Measurements from ENCODE around the gene DPP10.

DNA sequence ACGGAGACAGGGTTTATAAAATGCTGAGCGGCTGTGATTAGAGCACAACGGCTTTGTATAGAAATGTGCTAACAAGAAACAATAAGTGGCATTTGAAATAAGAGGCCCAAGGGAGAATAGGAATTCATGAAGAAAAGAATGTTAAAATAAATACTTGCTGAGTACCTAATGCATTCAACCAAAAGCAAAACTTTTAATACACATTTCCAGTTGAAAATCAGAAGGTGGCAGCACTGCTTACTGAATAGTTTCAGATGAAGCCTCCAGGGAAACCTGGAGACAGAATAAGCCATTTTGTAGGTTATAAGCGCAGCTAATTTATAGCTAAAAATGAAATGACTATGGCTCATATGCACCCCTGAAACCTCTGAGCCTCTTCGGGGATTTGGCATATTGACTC, 286.6 kb downstream of the DPP10 start:
- TF ChIP-seq SP1 (IDR thresholded peaks at IDR 0.05) = no peak
- no peak for TF ChIP-seq FOXA1 (IDR thresholded peaks at IDR 0.05)
- TF ChIP-seq NFRKB (IDR thresholded peaks at IDR 0.05) = no peak
- no peak for TF ChIP-seq LEF1 (IDR thresholded peaks at IDR 0.05; ENCODE audit: borderline replicate concordance)
- TF ChIP-seq FOXK2 (IDR thresholded peaks at IDR 0.05) = no peak
- TF ChIP-seq, protein P1, sequence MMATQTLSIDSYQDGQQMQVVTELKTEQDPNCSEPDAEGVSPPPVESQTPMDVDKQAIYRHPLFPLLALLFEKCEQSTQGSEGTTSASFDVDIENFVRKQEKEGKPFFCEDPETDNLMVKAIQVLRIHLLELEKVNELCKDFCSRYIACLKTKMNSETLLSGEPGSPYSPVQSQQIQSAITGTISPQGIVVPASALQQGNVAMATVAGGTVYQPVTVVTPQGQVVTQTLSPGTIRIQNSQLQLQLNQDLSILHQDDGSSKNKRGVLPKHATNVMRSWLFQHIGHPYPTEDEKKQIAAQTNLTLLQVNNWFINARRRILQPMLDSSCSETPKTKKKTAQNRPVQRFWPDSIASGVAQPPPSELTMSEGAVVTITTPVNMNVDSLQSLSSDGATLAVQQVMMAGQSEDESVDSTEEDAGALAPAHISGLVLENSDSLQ (IDR thresholded peaks at IDR 0.05) = no peak
- no peak for TF ChIP-seq BHLHE40 (IDR thresholded peaks at IDR 0.05; ENCODE audit: borderline replicate concordance)
- TF ChIP-seq ZNF384 (IDR thresholded peaks at IDR 0.05) = no peak
- TF ChIP-seq FOXM1 (IDR thresholded peaks at IDR 0.05; ENCODE audit: borderline replicate concordance) = no peak
- no peak for TF ChIP-seq ARNT (IDR thresholded peaks at IDR 0.05)
